HG02623 (cell line): ENCODE data around the gene RXRA.

Experiments
- ATAC-seq: cut with Tn5 transposase; IDR thresholded peaks from one replicate; pipeline ENCODE4 v1.9.1; 2021; ENCODE audit warnings: moderate library complexity; ENCODE audit not compliant: unreplicated experiment

RXRA gene

DNA sequence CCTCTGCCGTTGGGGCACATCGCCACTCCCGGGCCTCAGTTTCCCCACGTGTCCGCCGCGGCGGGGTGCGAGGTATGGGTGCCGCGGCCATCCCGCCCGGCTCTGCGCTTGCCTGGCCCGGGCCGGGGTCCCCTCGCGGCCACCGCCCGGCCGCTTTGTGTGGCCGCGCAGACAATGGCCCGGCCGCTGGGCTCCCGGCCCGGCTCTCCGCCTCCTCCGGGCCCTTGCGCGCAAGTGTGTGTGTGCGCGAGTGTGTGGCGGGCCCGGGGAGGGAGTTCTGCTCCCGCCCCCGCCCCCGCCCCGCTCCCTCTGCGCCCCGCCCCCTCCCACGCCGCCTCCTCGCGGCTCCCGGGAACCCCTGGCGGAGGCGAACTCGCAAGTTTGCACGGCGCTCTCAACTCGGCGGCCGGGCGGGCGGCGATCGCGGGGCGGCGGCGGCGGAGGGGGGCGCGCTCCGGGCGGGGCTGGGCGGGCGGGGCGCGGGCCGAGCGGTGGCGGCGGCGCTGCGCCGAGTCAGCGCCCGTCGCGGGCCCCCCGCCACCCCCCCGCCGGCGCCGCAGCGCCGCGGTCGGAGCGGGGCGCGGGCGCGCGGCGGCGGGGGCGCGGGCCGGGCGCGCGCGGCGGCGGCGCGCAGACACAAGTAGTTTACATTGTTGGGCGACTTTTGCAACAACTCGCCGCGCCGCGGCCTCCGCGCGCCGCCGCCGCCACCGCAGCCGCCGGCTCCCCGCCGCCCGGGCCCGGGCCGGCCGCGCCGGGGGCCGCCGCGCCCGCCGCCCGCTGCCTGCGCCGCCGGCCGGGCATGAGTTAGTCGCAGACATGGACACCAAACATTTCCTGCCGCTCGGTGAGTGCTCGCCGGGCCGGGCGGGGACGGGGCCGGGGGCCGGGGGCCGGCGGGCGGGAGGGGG is at the start of gene RXRA:
RXRA (plus strand) TSS at position 643 of the 911 bp plus-strand sequence; CDS start at position 820, 177 bp downstream.
- ATAC-seq: no peak

DNA sequence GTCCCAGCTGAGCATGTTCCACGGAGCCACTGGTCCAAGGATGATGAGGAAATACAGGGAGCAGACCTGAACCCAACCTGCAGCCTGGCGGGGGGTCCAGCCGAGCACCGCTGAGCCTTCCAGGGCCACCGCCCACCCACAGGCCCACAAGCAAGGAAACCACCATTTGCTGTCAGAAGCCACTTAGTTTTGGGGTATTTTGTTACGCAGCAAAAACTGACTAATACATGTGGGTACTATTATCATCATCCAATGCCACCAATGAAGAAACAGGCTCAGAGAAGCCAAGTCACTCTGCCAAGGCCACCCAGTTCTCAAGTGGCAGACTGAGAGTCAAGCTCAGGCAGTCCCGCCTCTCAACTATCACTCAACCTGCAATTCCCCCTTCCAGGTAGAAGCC is 48.0 kb upstream of the RXRA start:
- no peak for ATAC-seq

DNA sequence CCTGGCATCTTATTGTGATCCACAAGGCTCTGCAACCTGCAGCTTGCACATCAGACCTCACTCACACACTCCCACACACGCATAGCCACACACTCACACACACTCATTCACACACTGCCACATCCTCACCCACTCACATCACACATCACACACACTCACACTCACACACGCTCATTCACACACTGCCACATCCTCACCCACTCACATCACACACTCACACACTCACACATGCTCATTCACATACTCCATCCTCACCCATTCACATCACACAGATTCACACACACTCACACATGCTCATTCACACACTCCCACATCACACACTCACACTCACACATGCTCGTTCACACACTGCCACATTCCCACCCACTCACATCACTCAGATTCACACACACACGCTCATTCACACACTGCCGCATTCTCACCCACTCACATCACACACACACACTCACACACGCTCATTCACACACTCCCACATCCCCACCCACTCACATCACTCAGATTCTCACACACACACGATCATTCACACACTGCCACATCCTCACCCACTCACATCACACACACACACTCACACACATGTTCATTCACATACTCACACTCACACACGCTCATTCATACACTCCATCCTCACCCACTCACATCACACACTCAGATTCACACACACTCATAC is 47.1 kb upstream of the RXRA start:
- no peak for ATAC-seq

DNA sequence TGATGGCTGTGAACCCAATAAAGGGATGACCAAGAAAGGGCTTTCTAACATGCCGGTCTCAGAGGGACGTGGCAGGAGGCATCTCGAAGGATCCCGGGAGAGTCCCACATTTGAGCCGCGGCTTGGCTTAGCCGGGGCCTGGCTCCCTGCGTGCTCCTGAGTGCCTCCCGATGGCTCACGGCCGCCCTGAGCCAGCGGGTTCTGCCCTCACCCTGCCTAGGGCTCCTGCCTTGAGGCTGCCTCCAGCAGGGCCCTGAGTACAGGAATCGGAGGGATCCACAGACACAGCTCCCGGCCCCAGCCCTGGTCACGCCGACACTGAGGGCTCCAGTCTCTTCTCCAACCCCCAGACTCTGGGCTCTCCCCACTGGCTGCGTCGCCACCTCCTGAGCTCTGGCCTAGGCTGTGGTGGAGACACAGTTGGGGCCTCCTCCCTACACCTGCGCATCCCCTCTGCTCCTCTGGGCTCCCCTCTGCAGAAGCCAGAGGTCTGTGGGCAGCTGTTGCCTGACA is 44.1 kb upstream of the RXRA start:
- ATAC-seq: no peak

DNA sequence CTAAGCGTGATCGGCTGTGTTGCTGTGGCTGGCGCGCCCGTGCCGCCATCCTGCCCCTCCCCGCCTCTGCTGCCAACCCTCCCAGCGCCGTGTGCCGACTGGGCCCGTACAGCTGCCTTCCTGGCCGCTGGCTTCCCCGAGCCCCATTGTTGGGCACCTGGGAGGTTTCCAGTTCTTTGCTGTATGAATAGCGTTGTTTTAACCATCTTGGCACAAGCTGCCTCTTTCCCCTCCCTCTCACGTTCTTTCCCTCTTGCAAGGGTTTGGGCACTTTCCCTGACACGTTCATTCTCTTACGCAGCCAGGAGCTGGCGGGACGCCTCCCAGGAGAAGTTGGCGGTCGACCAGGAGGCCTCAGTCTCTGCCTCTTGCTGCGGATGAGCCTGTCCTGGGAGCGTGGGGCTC is 43.1 kb upstream of the RXRA start:
- no peak for ATAC-seq

GRCh38 chr9:134283692-134284265 is 42.5 kb upstream of the RXRA start:
- no peak for ATAC-seq

- ATAC-seq: no peak
These were observed 42.0 kb upstream of the RXRA start for GRCh38 chr9:134284273-134284672.

- ATAC-seq: no peak
These were observed 41.5 kb upstream of the RXRA start for GRCh38 chr9:134284741-134285140.

DNA sequence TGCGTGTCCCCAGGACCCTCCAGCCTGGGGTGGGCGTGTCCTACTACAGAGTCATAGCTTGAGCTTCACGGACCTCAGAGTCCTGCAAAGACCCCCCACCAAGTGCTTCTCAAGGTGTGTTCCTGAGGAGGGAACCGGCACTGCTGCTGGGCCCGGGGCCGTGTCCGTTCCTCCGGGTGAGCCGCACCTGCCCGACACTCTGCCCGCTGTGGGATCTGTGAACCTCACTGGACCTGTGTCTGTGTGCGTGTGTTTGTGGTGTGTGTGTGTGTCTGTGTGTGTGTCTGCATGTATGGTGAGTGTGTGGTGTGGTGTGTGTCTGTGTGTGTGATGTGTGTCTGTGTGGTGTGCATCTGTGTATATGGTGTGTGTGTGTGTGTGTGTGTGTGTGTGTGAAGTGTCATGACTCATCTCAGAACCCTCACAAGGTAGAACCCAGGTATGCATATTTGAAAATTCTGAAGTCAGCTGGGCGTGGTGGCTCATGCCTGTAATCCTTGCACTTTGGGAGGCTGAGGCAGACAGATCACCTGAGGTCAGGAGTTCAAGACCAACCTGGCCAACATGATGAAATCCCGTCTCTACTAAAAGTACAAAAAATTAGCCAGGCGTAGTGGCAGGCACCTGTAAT is 40.9 kb upstream of the RXRA start:
- no peak for ATAC-seq

GRCh38 chr9:134286471-134287245 is 39.6 kb upstream of the RXRA start:
- ATAC-seq: no peak

GRCh38 chr9:134287591-134288491 is 38.4 kb upstream of the RXRA start:
- ATAC-seq: no peak

GRCh38 chr9:134288746-134289145 is 37.5 kb upstream of the RXRA start:
- ATAC-seq: no peak

GRCh38 chr9:134289241-134289875 is 36.9 kb upstream of the RXRA start:
- no peak for ATAC-seq

DNA sequence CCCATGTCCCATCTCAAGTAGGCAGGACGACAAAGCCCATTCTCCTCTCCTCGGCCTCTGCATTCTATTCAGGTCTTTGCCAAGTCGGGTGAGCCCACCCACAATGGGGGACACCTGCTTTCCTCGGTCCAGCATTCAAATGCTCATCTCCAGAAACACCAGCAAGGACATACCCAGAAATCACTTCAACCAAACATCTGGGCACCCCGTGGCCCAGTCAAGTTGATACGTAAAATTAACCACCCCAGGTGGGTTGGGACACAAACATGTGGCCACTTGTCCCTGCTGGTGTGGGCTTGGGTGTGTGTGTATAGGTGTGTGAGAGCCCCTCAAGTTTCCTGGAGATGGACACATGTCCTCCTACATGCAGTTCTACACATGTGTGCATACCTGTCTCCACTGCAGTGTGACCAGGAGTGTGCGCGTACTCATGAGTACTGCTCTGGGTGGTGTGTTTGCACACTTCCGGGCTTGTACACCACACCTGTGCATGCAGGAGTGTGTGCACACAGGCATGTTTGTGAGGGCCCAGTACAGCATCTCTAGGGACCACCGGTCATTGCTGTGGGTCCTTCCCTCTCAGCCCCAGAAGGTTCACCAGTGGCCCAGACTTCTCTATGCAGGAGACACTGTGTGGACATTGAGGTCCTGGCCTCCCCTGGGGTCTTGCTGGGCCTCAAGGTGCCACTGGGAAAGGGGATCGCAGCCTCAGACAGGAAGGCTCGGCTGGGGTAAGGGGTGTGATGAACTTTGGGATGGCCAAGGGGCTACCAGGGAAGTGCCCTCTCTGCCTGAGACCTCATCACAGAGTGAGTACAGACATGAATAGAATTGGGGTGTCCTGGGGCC is 35.4 kb upstream of the RXRA start:
- no peak for ATAC-seq

- ATAC-seq: no peak
These were observed 34.8 kb upstream of the RXRA start for GRCh38 chr9:134291452-134291881.

GRCh38 chr9:134291961-134292871 is 34.0 kb upstream of the RXRA start:
- no peak for ATAC-seq

DNA sequence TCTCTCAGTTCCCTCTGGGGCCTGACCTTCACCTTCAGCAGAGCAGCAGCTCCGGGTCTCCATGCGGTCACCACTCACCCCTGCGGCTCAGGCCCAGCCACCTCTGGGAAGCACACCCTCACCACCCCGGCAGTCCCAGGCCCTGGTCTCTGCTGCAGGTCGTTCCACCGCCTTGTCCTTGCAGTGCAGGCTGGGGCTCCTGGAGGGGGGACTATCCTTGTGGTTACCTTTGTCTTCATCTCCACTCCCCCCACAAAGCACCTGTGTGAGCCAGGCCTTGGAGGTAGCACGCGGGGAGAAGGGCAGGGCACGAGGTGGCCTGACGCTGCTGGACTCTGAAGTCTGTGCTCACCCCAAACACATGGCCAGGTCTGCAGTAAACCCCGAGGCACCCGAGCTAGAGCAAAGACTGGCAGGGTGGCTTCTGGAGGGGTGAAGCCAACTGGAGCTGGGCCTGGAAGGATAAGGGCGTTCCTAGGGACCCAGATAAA is 33.2 kb upstream of the RXRA start:
- ATAC-seq: no peak
